ENCODE data around the gene LRBA.
A peak's percentile ranks its signal among the peaks of the same experiment; 100 is the strongest.
"Not testable (repeated sequence)": the region's sequence is repeated elsewhere in the genome, so short reads cannot be mapped to it uniquely, and the experiment has no call there.

LRBA gene

GRCh38 chr4:151013944-151014343 lies 1.1 kb downstream of the LRBA start:
- DNase-seq = no peak

- DNase-seq = no peak
Observed at GRCh38 chr4:151013491-151013890, 1.6 kb downstream of the LRBA start.

GRCh38 chr4:151012820-151013219 lies 2.3 kb downstream of the LRBA start:
- DNase-seq = peak; percentile 73

GRCh38 chr4:151012376-151012775 lies 2.7 kb downstream of the LRBA start:
- DNase-seq = no peak

GRCh38 chr4:151004222-151004621 lies 10.9 kb downstream of the LRBA start:
- no peak for DNase-seq

- DNase-seq = no peak
Observed at GRCh38 chr4:151000747-151001429, 14.2 kb downstream of the LRBA start.

GRCh38 chr4:150999086-150999485 lies 16.0 kb downstream of the LRBA start:
- no peak for DNase-seq

GRCh38 chr4:150997141-150997540 lies 17.9 kb downstream of the LRBA start:
- DNase-seq = no peak

GRCh38 chr4:150994721-150995120 lies 20.4 kb downstream of the LRBA start:
- DNase-seq = no peak

GRCh38 chr4:150993577-150993976 lies 21.5 kb downstream of the LRBA start:
- DNase-seq = not testable (repeated sequence)

- no peak for DNase-seq
Observed at GRCh38 chr4:150990993-150991392, 24.1 kb downstream of the LRBA start.

- DNase-seq = no peak
Observed at GRCh38 chr4:150990250-150990649, 24.8 kb downstream of the LRBA start.

GRCh38 chr4:150988238-150988637 lies 26.8 kb downstream of the LRBA start:
- no peak for DNase-seq

- no peak for DNase-seq
Observed at GRCh38 chr4:150987204-150987603, 27.9 kb downstream of the LRBA start.

- DNase-seq = no peak
Observed at GRCh38 chr4:150986085-150986484, 29.0 kb downstream of the LRBA start.

- DNase-seq = no peak
Observed at GRCh38 chr4:150983851-150984250, 31.2 kb downstream of the LRBA start.

GRCh38 chr4:150982557-150983233 lies 32.4 kb downstream of the LRBA start:
- DNase-seq = no peak

GRCh38 chr4:150978738-150979575 lies 36.1 kb downstream of the LRBA start:
- no peak for DNase-seq

GRCh38 chr4:150976478-150977118 lies 38.5 kb downstream of the LRBA start:
- no peak for DNase-seq

GRCh38 chr4:150974750-150975149 lies 40.3 kb downstream of the LRBA start:
- DNase-seq = no peak

- DNase-seq = no peak
Observed at GRCh38 chr4:150974252-150974640, 40.8 kb downstream of the LRBA start.

GRCh38 chr4:150973626-150974251 lies 41.3 kb downstream of the LRBA start:
- DNase-seq = no peak

GRCh38 chr4:150972592-150972991 lies 42.5 kb downstream of the LRBA start:
- no peak for DNase-seq

Measured in activated effector memory CD4-positive, alpha-beta T cell treated with anti-CD3 and anti-CD28 coated beads, Interleukin-2, amount 50 U/mL, for 16 hours (primary cell).